Upper lobe of left lung (tissue), 4 donors: ENCODE measurements around the gene ACSM2A.

ENCODE experiments used
- CTCF ChIP-seq, 6 experiments: fragments of 450-650 bp in 4 of 6; fragments of 200-600 bp in 2 of 6; sonication (generic) in 2 of 6; IDR thresholded peaks; one replicate each; pipeline ENCODE4 v1.5.1; 2016 to 2019; ENCODE audit warnings: antibody characterized with exemption in 6 of 6
- POLR2A ChIP-seq, 4 donors: fragments of 450-650 bp; IDR thresholded peaks; one replicate each; pipeline ENCODE4 v1.5.1; 2016 to 2017; ENCODE audit warnings: antibody characterized with exemption in 4 of 4, mild to moderate bottlenecking in 2 of 4

- no peak for TF ChIP-seq CTCF (IDR thresholded peaks at IDR 0.05)
- TF ChIP-seq POLR2A (IDR thresholded peaks at IDR 0.05) = no peak
Observed at GRCh38 chr16:20441191-20441590, 10.1 kb upstream of the ACSM2A start.
